Panc1 (cell line): Measurements from ENCODE around the gene KRTAP10-6.

Experiments used
- POLR2AphosphoS5 ChIP-seq: IDR thresholded peaks from 2 replicates; pipeline ENCODE4 v1.6.1; 2012; ENCODE audit warnings: mild to moderate bottlenecking, low read depth, low read length, moderate library complexity
- SIN3A ChIP-seq: IDR thresholded peaks from 2 replicates; pipeline ENCODE4 v1.6.1; 2012; ENCODE audit warnings: low read depth, mild to moderate bottlenecking, low read length, moderate library complexity, borderline replicate concordance; ENCODE audit not compliant: insufficient read depth
- TCF7L2 ChIP-seq: IDR thresholded peaks from 2 replicates; pipeline ENCODE4 v1.6.1; 2011; ENCODE audit warnings: mild to moderate bottlenecking, low read depth, low read length, inconsistent platforms
- TF ChIP-seq, protein P1 (sequence below): fragments of 450-650 bp; IDR thresholded peaks from 2 replicates; pipeline ENCODE4 v1.5.1; 2017; ENCODE audit warnings: mild to moderate bottlenecking
- TF ChIP-seq, protein P2 (sequence below), 2 experiments: IDR thresholded peaks; 2 replicates each; pipeline ENCODE4 v1.6.1; 2011 to 2012; ENCODE audit warnings: low read depth in 2 of 2, control low read depth in 1 of 2, low read length in 1 of 2, mild to moderate bottlenecking in 1 of 2, moderate library complexity in 1 of 2; ENCODE audit not compliant: insufficient read depth in 1 of 2

DNA sequence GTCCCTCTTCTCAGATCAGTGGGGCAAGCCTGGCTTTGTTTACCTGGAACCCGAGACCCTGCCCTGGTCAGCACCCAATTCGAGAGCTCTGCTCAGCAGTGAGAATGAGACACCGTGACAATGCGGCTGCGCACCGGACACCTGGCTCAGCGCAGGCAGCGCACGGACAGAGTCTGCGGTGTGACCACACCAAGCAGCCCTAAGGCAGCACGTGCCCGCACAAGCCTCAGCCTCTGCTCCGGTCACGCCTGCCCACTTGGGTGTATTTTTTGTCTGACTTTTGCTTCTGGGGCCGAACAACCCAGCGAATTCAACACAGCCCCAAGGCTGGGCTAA, 24.3 kb upstream of the KRTAP10-6 start:
- TF ChIP-seq, protein P1, sequence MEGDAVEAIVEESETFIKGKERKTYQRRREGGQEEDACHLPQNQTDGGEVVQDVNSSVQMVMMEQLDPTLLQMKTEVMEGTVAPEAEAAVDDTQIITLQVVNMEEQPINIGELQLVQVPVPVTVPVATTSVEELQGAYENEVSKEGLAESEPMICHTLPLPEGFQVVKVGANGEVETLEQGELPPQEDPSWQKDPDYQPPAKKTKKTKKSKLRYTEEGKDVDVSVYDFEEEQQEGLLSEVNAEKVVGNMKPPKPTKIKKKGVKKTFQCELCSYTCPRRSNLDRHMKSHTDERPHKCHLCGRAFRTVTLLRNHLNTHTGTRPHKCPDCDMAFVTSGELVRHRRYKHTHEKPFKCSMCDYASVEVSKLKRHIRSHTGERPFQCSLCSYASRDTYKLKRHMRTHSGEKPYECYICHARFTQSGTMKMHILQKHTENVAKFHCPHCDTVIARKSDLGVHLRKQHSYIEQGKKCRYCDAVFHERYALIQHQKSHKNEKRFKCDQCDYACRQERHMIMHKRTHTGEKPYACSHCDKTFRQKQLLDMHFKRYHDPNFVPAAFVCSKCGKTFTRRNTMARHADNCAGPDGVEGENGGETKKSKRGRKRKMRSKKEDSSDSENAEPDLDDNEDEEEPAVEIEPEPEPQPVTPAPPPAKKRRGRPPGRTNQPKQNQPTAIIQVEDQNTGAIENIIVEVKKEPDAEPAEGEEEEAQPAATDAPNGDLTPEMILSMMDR, result no peak
- TF ChIP-seq POLR2AphosphoS5, result no peak
- no peak for TF ChIP-seq TCF7L2
- no peak for TF ChIP-seq SIN3A
- TF ChIP-seq, protein P2, sequence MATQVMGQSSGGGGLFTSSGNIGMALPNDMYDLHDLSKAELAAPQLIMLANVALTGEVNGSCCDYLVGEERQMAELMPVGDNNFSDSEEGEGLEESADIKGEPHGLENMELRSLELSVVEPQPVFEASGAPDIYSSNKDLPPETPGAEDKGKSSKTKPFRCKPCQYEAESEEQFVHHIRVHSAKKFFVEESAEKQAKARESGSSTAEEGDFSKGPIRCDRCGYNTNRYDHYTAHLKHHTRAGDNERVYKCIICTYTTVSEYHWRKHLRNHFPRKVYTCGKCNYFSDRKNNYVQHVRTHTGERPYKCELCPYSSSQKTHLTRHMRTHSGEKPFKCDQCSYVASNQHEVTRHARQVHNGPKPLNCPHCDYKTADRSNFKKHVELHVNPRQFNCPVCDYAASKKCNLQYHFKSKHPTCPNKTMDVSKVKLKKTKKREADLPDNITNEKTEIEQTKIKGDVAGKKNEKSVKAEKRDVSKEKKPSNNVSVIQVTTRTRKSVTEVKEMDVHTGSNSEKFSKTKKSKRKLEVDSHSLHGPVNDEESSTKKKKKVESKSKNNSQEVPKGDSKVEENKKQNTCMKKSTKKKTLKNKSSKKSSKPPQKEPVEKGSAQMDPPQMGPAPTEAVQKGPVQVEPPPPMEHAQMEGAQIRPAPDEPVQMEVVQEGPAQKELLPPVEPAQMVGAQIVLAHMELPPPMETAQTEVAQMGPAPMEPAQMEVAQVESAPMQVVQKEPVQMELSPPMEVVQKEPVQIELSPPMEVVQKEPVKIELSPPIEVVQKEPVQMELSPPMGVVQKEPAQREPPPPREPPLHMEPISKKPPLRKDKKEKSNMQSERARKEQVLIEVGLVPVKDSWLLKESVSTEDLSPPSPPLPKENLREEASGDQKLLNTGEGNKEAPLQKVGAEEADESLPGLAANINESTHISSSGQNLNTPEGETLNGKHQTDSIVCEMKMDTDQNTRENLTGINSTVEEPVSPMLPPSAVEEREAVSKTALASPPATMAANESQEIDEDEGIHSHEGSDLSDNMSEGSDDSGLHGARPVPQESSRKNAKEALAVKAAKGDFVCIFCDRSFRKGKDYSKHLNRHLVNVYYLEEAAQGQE (IDR thresholded peaks at IDR 0.05; ENCODE audit: insufficient read depth in 1 of 2, low read depth in 2 of 2, low read length in 1 of 2), result no peak
